ENCODE measurements around the gene POU2F3.
A peak's percentile ranks its signal among the peaks of the same experiment; 100 is the strongest.

POU2F3 gene

DNA sequence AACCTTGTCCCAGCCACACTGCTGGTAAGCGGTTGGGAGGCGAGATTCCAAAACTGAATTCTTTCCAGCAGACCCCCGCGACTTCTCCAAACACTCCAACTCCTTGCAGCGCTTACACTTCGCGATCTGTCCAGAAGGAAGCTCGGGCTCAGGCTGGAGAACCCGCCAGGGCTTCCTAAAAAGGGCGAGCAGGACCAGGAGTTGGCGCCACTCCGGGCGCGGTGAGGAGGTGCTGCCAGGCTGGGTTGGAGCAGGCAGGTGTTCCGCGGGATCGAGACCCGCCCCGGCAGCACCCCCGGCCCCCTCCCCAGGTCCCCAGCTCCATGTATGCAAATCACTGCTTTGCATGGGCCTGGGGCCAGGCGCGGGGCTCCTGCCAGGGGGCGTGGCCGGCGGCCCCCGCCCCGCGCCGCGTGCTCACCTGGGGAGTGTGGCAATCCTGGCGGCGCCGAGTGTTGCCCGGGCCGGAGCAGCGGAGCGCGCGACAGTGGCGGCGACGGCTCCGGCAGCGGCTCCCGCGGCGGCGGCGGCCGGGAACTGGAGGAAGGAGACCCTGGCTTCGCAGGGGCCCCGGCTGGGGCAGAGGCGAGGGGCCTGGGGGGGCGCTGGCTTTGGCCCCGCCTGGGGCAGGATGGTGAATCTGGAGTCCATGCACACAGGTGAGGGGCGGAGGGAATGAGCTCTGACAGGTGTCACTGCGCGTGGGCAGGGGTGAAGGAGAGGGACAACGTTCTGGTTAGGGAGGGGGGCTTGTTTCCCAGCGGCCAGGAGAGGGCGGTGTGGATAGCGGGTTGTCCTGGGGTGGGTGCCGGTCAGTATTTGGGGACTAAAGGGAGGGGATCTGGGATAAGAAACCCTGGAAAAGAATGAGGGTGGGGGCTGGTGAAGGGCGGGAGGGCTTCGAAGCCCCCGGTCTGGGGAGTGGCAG lies at the start of gene POU2F3:
Gene POU2F3, plus strand, starts transcription at position 428 of the 928 bp plus-strand sequence. Its CDS starts 204 bp downstream, at position 632.
- DNase-seq = no peak

GRCh38 chr11:120191058-120191457 lies 48.9 kb upstream of the POU2F3 start:
- no peak for DNase-seq

- DNase-seq = no peak
Measured at GRCh38 chr11:120192831-120193625, 46.9 kb upstream of the POU2F3 start.

DNA sequence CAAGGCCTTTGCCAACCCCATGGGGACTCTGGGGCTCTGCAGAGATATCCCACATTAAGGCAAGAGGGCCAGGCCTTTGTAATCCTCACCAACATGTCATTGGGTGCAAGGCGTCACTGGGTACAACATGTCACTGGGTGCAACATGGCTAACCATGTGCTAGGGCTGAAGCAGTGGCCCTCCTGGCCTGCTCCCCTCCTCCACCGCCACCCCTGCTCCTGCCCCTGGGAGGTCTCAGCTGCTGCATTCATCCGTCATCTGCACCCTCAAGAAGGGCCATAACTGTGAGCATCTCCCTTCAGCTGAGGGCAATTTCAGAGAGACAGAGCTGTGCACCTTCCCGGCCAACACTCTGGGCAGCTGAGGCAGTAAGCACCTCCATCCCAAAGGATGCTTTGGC lies 45.8 kb upstream of the POU2F3 start:
- no peak for DNase-seq

- no peak for DNase-seq
Measured at GRCh38 chr11:120195601-120196320, 44.2 kb upstream of the POU2F3 start.

DNA sequence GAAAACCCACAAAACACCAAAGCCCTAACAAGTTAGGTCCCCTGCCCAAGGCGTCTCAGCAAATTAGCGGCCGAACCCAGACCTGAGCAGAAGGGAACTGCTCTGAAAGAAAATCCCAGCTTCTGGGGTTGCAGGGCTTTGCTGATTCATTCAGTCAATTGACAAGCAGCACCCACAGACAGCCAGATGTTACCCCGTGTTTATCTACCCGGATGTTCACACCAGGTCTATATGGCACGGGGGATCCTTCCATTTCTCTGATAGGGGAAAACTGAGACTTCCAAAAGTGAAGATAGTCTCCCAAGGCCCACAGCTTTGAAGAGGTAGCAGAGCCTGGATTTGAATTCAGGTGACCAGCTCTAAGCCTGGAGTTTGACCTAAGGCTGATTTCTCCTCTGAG lies 43.1 kb upstream of the POU2F3 start:
- DNase-seq = no peak

- peak; percentile 33 for DNase-seq
Measured at GRCh38 chr11:120197251-120197891, 42.6 kb upstream of the POU2F3 start.

DNA sequence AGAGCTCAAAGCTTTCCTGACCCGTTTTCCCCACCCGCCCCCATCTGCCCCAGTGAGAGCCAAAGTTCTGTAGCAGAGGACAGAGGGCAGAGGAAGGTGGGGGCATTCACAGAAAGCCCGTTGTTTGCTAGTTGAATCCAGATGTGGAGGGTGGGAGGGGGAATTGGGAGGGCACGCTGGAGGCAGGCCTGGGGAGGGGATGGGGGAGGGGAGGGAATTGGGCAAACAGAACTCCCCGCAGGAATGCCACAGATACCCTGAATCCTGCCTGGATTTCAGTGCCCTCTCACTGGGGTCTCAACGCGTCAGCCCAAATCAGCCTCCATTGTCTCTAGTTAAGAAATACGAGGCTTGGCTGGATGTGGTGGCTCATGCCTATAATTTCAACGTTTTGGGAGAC lies 42.0 kb upstream of the POU2F3 start:
- DNase-seq = no peak

GRCh38 chr11:120198403-120198786 lies 41.5 kb upstream of the POU2F3 start:
- DNase-seq = no peak

GRCh38 chr11:120198787-120199469 lies 41.0 kb upstream of the POU2F3 start:
- DNase-seq = no peak

- DNase-seq = no peak
Measured at GRCh38 chr11:120199613-120200012, 40.3 kb upstream of the POU2F3 start.

DNA sequence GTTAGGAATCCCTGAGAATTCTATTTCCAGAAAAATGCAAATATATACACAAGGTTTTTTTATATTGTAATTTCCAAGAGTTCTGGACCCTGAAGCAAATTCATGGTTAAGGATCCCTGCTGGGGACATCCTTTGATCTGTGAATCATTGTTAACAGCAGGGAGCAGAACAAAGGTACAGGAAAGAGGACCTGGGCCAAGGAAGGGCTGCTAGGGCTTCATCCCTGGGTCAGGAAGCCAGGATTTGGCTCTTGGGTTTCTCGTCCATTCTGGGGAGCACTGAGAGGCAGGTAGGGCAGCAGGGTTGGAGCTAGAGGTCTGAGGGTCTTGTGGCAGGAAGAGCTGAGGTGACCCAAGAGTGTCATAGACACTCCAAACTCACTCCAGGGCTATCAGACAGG lies 39.3 kb upstream of the POU2F3 start:
- DNase-seq = no peak

DNA sequence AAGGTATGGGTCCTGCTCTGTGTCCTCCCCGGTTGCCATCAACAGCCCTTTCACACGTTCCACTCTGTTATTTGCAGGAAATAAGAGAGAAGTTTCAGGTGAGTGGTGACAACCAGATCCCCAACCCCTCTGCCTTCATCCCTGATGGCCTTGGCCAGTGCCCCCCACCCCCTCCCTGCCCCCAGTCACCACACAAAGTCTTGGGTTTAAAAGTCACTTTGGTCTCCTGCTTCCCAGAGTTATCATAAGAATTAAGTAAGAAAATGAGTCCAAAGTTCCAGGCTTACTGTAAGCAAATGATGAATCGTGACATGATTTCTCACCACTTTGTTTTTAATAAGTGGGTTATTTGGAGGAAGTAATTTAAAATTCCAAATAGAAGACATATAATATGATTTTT lies 38.3 kb upstream of the POU2F3 start:
- no peak for DNase-seq

DNA sequence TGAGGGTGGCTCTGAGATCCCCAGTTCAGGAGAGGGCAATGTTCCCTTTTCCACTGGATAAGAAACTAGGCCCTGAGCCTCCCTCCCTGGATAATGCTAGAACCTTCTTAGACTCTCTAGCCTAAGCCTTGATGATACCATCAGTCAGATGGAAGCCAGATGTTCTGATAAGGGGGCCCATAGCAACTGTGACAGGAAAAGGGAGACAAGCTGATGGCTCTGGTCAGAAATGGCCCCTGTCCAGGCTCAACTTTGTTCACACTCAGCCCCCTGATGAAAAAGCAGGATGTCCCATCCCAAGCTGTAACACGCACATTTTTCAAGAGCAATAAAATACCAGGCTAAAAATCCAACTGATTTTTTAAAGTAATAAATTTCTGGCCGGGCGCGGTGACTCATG lies 36.3 kb upstream of the POU2F3 start:
- no peak for DNase-seq

DNA sequence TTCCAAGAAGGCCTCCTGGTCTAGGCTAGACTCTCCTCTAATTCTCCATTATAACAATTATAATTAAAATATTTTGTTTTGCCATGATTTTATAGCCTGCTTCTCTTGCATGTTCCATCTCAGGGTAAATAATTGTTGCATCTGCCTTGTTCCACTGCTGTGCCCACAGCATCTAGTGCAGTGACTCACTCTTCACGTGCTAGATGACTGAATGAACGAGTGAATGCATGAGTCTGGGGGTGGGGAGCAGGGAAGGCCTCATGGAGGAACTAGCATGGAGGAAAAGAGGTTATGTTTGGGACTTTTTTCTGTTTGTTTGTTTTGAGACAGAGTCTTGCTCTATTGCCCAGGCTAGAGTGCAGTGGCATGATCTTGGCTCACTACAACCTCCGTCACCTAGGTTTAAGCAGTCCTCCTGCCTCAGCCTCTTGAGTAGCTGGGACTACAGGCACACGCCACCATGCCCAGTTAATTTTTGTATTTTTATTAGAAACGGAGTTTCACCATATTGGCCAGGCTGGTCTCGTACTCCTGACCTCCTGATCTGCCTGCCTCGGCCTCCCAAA lies 34.3 kb upstream of the POU2F3 start:
- DNase-seq = no peak

DNA sequence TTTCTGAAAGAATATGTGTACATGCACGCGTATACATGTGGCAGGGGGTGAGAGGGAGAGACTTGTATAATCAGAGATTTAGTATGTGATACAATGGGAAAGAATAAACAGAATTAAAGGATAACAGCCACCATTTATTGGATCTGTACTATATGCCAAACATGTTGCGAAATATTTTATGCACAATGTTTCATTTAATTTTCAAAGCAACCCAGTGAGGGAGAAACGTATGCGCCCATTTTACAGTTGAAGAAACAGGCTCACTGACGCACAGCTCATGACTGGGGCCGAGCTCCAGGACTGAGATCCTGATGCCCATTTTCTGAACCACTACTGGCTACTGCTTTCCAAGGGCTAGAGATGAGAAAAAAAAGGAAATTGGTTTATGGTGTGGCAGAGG lies 32.4 kb upstream of the POU2F3 start:
- DNase-seq = no peak

GRCh38 chr11:120208001-120208441 lies 31.9 kb upstream of the POU2F3 start:
- DNase-seq = no peak

DNA sequence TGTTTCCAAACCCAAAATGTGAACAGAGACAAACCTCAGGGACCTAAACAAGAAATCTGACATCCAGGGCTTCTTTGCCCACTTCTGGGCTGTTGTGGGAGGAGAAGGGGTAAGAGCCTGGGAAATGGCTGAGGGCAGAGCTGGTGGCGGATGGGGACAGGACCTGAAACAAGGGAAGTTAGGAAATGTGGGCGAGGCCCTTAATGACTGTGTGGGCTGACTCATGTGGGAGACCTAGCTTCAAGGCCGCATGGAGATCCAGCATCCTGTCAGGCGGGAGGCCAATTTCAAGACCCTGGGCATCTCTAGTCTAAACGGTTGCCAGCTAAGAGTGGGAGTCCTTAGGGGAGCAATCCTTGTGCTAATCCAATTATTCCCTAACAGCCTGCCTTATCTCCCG lies 31.2 kb upstream of the POU2F3 start:
- no peak for DNase-seq

DNA sequence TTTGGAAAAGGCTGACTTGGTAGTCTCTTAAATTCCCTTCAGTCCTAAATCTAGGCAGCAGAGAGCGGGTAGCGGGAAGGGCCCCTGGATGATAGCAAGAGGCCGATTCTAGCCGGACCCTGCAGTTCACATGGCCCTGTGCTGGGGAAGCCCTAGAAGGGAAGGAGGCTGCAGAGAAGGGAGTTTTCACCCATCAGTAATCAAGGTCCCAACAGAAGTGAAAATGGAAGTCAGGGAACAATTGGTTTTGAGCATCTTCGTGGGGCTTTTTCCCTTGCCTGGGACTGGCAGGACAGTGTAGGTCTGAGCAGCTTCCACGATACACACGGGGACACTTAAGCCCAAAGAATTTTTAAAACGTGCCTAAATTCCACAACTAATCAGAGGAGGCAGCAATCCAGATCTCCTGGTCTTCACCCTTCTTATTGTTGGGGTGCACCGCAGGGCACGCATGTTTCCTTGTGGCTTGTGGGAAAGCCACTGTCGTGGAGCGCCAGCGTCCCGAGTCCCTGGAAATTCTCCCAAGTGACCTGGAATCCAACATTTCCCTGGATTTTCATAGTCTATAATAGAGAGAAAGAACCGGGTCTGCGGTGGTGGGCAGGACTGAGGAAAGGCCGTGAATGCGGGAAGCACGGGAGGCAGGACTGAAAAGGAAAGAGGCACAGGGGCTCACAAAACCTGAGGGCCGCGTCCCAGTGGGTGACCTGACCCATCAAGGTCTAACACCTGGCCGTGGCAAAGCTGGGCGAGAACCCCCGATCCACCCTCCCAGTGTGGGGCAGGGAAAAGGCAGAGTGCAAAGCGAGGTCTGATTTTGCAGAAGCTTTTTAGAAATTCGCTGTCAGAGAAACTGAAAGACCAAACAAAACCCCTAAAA lies 30.0 kb upstream of the POU2F3 start:
- no peak for DNase-seq

DNA sequence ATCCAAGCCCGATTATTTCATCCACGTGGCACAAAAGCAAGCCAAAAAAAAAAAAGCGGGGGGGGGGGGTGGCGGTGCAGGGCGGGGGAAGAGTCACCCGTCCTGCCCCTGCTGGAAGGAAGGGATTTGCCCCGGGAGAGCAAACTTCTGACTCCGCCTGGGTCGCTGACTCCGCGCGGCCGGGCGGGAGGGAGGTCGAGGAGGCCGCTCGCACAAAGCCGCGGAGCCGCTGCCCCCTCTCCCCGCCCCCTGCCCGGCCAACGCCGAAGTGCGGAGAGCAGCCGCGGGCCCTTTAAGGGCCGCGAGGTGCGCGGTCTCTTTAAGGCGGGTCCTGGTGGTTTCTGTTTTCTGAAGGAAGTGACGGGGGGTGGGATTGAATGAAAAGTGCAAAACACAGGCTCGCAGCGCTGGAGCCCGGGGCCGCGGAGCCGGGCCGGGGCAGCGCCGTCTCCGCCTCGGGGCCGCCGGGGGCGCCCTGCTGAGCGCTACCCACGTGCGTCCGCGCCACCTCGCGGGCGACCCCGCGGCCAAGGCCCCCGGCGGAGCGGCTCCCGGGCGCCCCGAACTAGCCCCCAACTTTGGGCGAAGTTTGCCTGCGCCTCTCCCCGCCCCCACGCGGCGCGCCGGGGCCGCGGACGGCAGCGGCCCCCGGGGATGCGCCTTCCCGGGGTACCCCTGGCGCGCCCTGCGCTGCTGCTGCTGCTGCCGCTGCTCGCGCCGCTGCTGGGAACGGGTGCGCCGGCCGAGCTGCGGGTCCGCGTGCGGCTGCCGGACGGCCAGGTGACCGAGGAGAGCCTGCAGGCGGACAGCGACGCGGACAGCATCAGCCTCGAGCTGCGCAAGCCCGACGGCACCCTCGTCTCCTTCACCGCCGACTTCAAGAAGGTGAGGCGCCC lies 29.1 kb upstream of the POU2F3 start, which contains the start of gene OAF:
Gene OAF, plus strand, starts transcription at position 407 of the 896 bp plus-strand sequence. Its CDS starts 248 bp downstream, at position 655.
- peak; percentile 44 for DNase-seq

Measured in NCI-H2227 treated with DMSO at 0.1 percent for 48 hours (cell line).